ENCODE data around the gene HDGFL2. TPM values are rescaled to one million over a fixed set of nuclear protein-coding genes. Genes with fewer than 3 reads are reported as not detected.

Gene HDGFL2
- total RNA-seq, result 43.8 and 59.1 TPM in 2 replicates
- polyA plus RNA-seq (2012), result 46.6 TPM

- no peak for DNase-seq (ENCODE audit: low read depth)
Observed at GRCh38 chr19:4472174-4472974, at the start of gene HDGFL2. Gene HDGFL2, plus strand, starts transcription at chr19:4472297. Its CDS starts 54 bp downstream, at chr19:4472351.

- no peak for DNase-seq (ENCODE audit: low read depth)
Observed at GRCh38 chr19:4423416-4424126, 48.5 kb upstream of the HDGFL2 start.

GRCh38 chr19:4425537-4425936 lies 46.6 kb upstream of the HDGFL2 start:
- DNase-seq (ENCODE audit: low read depth), result peak; percentile 9

GRCh38 chr19:4428326-4428975 lies 43.6 kb upstream of the HDGFL2 start:
- DNase-seq (ENCODE audit: low read depth), result no peak

GRCh38 chr19:4429256-4429655 lies 42.8 kb upstream of the HDGFL2 start:
- DNase-seq (ENCODE audit: low read depth), result no peak

GRCh38 chr19:4429771-4430171 lies 42.3 kb upstream of the HDGFL2 start:
- no peak for DNase-seq (ENCODE audit: low read depth)

- no peak for DNase-seq (ENCODE audit: low read depth)
Observed at GRCh38 chr19:4430760-4431159, 41.3 kb upstream of the HDGFL2 start.

- DNase-seq (ENCODE audit: low read depth), result no peak
Observed at GRCh38 chr19:4431296-4431695, 40.8 kb upstream of the HDGFL2 start.

GRCh38 chr19:4431808-4432674 lies 40.1 kb upstream of the HDGFL2 start:
- no peak for DNase-seq (ENCODE audit: low read depth)

- no peak for DNase-seq (ENCODE audit: low read depth)
Observed at GRCh38 chr19:4432918-4433506, 39.1 kb upstream of the HDGFL2 start.

- DNase-seq (ENCODE audit: low read depth), result no peak
Observed at GRCh38 chr19:4434391-4434790, 37.7 kb upstream of the HDGFL2 start.

- DNase-seq (ENCODE audit: low read depth), result no peak
Observed at GRCh38 chr19:4436231-4436630, 35.9 kb upstream of the HDGFL2 start.

- DNase-seq (ENCODE audit: low read depth), result no peak
Observed at GRCh38 chr19:4437103-4437502, 35.0 kb upstream of the HDGFL2 start.

- no peak for DNase-seq (ENCODE audit: low read depth)
Observed at GRCh38 chr19:4439243-4439642, 32.9 kb upstream of the HDGFL2 start.

GRCh38 chr19:4441994-4442818 lies 29.9 kb upstream of the HDGFL2 start:
- no peak for DNase-seq (ENCODE audit: low read depth)

GRCh38 chr19:4442819-4443146 lies 29.3 kb upstream of the HDGFL2 start:
- no peak for DNase-seq (ENCODE audit: low read depth)

- no peak for DNase-seq (ENCODE audit: low read depth)
Observed at GRCh38 chr19:4443188-4443587, 28.9 kb upstream of the HDGFL2 start.

- no peak for DNase-seq (ENCODE audit: low read depth)
Observed at GRCh38 chr19:4443966-4444764, 27.9 kb upstream of the HDGFL2 start.
